Measurements from ENCODE around the gene VPS37C.

The VPS37C gene

DNA sequence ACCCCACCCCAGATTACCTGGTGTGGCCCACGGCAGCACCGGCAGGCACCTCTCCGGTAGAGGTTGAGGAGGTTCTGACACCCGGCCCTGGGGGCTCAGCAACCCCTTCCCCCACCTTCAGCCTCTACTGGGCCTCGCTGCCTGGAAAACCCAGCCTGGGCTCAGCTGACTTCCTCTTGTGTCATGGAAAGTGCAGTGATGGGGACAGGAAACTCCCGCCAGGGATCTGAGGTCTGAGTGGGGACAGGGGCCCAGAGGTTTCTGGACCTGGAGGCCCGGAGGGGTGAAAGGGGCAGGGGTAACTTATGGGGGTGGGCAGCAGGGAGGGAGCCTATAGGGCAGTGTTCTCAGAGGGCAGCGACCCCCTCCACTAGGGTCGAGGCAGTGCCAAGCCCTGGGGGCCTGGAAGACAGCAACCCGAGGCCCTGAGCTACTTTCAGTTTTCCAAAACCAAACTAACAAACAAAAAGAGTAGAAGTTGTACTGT lies 68.9 kb downstream of the VPS37C start:
- no peak for DNase-seq

DNA sequence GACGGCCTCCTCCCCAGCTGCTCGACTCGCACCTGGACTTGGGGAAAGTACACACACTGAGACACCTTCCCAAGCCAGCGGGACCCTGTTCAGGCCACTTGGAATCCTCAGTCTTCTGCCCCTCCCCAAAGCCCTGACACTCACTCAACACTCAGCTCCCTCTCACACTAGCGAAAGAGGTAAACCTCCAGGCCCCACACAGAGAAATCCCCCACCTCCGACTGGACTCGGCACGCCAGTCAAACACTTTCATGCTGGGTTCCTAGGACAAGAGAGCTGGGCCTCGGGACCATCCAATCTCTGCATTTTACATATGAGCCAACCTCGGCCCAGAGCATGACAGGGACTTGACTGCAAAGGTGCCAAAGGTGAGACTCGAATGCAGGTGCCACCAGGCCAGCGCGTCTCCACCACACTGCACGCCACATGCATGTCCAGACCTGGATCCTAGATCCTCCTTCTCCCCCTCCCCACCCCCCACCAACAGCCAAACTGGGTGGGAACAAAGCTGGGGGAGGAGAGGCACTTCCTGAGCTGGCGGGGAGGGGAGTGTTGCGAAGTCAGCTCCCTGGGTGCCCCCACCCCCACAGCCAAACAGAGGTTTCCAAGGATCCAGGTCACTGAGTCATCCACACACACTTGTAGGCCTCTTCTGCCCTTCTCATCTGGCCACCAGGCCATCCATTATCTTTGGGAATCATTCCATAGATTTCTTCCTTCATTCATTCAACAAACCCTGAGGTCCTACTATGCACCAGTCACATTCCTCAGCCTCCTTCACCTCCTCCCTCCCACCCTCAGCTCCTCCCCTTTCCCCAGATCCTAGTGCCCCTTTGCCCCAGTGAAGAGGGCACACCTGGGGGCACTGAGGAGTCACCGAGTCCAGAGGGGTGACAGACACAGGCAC lies 69.6 kb downstream of the VPS37C start:
- DNase-seq: no peak

DNA sequence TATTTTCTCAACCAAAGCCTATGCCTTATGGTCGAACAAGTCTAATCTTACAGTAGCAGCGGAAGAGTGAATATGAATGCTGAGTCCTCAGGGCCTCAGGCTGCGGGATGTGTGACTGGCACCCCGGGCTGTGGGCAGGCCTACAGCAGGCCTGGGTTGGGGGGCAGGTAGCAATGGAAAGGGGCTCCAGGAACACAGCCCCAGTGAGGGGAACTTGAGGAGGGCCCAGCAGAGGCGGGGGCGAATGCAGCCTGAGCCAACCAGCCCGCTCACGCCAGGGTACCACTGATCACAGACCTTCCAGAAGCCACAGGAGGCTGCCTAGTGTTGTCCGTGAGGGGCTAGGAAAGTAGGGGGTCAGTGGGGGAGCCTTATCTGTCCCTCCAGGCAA lies 70.2 kb downstream of the VPS37C start:
- DNase-seq: no peak

DNA sequence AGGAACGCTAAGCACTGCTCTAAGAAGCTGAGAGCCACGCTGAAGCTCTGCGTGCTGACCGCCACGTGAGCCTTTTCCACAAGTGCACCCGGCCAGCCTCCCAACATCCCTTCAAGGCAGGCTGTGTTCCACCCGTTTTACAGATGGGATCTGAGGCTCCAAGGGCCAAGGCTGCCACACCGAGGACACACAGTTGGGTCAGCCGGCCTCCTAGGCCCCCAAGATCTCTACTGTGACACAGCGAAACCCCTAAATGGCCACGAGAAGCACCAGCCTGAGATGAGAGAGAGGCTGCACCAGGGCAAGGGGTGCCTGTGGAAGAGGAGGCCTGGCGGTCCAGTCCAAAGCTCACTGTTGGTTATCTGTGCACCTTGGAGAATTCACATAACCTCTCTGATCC lies 70.7 kb downstream of the VPS37C start:
- DNase-seq: no peak

DNA sequence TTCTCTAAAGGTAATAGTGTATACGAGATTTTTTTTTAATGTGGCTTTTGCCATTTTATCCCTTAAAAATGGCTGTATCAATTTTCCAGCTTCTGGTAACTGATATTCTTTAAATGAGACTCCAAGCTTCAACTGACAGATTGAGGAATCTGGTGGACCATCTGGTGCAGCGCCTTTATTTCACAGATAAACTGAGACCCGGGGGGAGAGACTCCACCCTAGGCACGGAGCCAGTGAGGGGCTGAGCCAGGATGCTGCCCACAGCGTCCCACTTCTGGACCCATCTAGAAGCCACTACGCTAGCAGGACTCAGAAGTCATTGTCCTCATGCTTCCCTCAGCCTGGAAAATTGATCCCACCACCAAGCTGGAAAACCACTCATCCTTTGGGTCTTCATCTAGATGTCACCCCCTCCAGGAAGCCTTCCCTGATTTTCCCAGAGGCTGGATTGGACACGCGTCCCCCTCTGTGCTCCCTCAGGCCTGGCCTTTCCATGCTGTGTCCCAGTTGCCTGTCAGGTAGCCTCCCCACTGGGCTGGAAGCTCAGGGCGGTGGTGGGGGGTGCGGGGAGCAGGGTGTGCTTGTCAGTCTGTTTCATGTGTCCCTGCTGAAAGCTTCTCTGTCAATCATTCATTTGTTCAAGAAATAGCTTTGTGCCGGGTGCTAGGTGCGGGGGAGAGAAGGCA lies 71.3 kb downstream of the VPS37C start:
- no peak for DNase-seq

DNA sequence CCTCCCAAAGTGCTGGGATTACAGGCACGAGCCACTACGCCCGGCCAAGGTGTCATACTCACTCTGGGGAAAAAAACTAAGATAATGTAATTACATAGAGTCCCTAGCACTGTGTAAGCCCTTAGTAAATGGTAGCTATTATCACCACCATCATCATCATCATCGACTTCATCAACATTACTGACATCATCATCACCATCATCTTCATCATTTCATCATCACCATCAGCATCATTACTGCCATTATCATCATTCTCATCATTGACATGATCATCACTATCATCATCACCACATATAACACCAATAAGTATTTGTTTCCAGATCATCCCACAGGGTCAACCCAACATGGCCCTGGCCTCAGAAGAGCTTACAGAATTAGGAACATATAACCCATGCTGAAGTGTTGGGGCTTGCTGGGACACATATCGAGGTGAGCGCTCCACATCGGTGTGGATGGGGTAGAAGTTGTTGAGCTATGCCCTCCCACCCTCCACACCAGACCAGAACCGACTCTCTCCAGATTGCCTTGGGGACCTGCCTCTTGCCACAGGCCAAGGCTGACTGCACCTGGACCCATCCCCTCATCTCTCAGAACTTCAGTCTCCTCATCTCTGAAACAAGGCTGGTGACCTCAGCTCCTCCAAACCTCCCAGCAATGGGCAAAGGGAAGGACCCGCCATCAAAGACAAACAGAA lies 73.7 kb downstream of the VPS37C start:
- DNase-seq: no peak

DNA sequence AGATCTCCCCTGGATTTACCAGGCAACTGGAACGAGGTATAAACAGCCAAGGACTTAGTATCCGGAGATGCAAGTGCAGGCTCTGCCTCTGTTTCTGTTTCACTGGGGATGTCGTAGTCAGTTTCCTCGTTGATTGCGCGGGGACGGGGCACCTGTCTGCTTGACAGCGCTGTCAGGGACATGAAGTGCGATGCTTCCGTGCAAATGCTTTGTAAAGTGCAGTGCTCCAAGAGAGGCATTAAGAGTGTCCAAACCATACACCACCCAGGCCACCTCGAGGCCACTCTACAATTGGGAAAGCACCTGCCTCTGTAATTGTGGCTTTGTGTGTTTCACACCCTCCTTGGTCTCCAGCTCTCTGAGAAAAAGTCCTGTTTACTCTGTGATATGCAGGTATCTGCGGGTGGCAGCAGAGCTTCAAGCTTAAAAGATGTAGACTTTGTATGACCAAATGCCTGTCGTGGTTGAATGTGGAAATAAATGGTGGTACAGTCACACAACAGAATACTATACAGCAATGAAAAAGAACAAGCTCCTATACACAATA lies 77.6 kb downstream of the VPS37C start:
- no peak for DNase-seq

DNA sequence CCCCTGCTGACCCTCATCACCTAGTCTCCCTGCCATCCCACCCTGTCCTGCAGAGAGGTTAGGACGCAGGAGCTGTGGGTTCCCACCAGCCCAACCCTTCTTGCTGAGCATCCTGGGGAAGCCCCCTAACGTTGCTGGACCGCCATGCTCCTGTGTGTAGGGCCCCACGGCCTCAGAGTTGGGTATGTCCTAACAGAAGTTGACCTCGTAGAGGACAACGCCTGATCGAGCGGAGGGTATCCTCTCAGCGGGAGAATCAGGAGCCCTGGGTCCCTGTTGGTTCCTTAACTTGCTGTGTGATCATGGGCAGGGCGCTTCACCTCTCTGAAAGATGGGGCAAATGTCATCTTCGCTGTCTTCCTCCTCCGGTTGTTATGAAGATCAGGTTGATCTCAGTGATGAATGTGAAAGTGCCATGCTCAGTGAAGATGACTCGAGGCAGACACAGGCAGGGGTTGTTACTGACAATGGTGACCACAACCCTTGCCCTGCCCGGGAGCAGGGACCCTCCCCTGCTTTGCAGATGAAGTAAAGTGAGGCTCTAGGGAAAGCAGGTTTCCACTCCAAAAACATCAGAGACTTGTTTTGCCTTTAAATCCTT lies 78.2 kb downstream of the VPS37C start:
- DNase-seq: no peak

DNA sequence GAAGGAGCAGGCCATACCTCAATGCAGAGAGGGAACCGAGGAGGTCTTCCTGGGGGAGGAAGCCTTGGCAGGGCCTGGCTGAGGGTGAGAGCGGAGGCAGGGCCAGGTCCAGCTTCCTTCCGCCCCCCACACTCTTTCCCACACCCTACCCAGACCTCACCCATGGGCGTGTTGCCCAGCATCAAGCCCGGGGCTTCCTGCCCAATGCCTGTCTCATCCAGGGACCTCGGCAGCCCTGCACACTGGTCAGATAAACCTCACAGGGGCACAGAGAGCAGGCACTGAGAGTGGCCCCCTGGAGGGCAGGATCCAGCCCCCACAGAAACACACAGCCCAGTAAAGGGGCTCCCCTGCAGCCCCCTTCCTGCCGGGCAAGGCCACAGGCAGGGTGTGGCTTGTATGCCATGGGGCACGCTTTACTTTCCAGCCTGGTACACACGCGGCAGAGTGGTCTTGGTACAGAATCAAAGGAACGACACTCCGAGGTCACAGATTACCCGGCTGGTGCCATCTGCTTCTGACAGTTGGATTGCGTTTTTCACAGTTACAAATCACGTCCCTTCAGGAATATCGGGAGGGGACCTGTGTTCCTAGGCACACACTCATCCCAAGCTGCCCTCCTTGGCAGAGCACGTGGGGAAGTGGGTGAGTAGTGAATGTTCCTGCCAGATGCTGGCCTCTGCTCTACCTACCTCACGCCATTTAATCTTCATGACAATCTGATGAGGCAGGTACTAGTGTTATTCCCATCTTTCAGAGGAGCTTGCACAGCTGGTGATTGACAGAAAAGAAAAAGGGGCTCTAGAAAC lies 79.0 kb downstream of the VPS37C start:
- peak; percentile 29 for DNase-seq

DNA sequence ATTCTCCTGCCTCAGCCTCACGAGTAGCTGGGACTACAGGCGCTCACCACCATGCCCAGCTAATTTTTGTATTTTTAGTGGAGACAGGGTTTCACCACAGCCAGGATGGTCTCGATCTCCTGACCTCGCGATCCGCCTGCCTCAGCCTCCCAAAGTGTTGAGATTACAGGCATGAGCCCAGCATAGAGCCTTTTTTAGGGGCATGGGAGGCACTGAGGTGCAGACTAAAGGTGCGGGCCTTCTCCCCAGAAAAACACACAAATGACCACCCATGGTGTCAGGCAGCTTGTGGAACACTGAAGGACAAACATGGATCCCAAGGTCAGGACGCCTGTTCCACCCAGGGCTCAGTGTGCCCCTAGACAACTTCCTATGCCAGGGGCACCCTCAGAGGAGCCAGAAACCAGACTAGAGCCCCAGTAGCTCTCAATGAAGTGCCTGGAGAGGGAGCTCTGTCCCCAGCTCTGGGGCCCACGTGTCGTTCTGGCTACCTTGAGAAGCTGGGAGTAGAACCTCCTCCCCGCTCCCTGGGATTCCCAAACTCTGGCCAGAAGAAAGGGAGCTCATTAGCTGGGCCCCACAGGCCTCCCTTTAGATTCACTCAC lies 80.1 kb downstream of the VPS37C start:
- DNase-seq: peak; percentile 0

DNA sequence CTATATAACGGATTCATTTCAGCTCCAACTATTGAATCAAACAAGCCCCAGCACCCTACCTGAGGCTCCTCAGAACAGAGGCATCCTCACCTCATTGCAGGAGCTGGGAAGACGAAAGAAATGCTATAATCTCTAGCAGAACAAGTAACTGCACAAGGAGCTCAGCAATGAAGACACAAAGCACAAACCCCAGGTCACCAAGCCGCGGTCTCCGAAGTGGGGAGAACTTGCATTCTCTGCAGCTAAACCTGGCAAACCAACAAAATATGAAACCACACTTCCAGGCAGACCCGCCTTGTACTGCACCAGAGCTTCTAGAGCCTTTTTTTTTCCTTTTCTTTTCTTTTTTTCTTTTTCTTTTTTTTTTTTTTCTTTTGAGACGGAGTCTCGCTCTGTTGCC lies 80.7 kb downstream of the VPS37C start:
- no peak for DNase-seq
